ENCODE results near the gene ACOT11.

ACOT11 gene

DNA sequence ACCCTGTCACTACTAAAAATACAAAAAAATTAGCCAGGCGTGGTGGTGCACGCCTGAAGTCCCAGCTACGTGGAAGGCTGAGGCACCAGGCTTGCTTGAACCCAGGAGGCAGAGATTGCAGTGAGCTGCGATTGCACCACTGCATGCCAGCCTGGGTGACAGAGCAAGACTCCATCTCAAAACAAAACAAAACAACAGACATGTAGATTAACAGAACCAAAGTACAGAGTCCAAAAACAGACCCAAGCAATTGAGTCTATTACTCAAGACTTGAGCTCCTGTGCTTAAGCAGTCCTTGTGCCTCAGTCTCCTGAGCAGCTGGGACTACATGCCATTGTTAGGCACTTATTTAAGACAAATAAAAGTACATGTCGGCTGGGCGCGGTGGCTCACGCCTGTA, 9.5 kb upstream of the ACOT11 start:
- DNase-seq = no peak

DNA sequence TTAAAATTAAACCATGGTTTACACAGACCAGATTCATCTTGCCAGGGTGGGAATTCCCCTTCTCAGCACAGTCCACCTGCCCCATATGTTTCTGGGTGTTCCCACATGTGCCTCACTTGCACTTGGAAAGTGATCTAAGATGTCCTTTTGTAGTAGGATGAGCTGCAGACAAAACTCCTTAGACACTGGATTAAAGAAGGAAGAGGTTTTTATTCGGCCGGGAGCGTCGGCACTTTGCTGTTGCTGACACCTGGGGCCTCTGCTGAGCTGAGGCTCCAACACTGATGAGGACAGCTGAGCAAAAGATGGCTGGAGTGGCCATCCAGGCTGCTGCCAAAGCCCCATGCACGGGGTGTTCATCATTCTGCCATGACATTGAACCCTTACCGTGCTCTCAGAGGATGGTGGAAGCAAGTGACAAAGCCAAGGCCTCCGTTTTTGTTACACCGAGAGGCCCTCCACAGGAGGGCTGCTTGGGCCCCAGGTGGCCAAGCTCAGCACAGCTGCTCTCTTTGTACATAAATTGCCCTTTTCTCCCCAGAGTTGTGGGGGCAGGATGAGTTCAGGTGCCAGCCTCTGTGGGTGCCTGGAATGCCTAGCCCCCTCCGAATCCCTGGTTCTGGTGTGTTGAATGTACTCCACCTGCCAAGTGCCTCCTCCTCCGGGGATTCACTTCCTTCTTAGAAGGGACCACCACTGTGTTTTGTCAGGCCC, 7.3 kb upstream of the ACOT11 start:
- no peak for DNase-seq

DNA sequence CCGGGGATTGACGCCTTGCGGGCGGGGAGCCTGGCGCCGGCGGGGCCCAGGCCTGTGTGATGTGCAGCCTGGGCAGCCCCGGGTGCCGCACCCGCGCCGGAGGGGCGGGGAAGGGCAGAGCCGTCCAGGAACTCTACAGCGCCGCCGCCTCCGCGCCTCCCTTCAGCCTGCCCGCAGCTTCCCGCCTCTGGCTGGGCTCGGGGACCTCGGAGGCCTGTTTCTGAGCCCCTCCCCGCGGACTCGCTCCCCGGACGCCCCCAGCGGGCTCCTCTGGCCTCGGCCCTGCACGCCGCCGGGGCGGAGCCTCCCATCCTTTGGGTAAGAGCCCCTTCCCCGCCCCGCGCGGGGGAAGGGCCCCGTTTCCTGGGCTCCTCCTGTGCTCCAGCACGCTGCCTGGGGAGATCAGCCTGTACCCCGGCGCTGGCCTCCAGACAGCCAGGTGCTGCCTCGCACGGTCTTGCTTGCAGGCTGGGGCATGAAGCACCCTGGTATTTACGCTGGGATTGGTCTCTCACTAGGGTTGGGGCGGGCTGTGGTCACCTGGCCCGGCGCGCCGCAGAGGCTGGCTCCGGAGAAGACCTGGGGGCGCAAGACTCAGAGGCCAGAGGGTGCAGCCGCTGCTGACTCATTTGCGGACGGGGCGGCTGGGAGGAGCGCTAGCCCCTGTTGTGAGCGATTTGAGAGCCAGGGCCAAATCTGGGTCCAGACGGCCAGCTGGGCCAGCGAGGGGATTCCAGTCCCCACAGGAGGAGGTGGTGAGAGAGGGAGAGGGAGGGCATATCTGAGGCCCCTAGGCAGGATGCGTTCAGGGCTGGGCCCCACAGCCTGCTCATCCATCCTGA, 5.7 kb upstream of the ACOT11 start:
- DNase-seq = peak; percentile 27

- DNase-seq = no peak
Observed at GRCh38 chr1:54542962-54543539, 5.0 kb upstream of the ACOT11 start.

DNA sequence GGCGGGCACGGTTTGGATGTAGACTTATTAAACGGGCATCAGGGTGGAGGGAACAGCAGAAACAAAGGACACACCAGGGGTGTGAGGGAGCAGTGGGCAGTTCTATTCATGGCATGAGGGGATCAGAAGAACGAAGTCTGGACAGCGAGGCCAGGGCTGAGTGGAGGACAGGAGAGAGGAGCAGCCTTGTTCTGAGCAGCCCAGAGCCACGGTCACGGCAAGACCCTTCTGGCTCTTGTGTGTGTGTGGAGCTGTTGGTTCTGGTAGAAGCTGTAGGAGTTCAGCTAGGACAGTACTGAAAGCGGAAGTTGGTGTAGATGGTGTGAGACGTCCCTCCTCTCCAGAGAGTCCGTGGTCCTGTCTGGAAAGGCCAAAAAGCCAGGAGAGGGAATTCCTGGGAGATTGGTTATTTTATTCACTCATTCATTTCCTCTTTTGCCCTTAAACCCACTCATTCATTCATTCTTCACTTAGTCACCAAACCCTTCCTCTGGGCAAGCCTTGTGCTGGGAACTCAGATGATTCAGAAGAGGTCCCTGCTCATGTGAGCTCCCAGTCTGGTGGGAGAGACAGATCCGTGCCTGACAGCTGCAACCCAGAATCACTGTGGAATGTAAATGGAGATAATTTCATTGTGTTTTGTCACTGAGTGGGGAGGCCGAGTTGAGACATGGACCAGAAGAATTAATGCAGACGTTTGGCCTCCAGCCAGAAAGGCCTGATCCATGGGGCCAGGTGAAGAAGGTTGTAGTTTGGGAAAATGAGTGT, 4.1 kb upstream of the ACOT11 start:
- no peak for DNase-seq

GRCh38 chr1:54545916-54546635, 2.0 kb upstream of the ACOT11 start:
- no peak for DNase-seq

DNA sequence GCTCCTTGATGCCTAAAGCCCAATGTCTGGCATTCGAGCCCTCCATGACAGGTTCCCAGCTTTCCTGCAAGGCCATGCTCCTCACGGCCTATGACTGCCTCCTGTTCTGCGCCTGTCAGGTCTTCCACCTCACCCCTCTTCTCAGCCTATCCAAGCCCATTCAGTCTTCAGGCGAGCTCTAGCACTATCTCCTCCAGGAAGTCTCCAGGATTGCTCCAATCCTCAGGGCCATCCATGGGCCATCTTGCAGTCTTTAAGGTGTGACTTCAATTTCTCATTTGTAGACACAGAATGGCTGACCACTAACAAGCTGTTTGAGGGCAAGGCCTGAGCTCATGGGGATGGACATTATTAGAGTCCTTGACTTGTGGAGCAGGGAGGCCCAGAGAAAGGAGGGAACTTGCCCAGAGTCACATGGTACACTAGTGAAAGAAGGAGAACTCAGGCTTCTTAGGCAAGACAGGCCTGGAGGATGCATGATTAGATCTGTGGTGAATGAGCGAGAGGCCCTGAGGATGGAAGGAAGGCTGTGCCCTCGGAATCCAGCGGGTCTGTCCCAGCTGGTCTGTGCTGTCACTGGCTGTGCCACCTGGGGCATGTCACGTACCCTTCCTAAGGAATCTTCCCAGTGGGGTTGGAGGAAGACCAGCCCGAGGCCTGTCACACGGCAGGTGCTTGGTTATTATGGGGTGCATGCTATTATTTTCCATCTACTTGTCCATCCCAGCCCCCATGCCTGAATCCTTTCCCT, 1.2 kb upstream of the ACOT11 start:
- no peak for DNase-seq

- no peak for DNase-seq
Observed at GRCh38 chr1:54548389-54549044, 489 bp downstream of the ACOT11 start.

DNA sequence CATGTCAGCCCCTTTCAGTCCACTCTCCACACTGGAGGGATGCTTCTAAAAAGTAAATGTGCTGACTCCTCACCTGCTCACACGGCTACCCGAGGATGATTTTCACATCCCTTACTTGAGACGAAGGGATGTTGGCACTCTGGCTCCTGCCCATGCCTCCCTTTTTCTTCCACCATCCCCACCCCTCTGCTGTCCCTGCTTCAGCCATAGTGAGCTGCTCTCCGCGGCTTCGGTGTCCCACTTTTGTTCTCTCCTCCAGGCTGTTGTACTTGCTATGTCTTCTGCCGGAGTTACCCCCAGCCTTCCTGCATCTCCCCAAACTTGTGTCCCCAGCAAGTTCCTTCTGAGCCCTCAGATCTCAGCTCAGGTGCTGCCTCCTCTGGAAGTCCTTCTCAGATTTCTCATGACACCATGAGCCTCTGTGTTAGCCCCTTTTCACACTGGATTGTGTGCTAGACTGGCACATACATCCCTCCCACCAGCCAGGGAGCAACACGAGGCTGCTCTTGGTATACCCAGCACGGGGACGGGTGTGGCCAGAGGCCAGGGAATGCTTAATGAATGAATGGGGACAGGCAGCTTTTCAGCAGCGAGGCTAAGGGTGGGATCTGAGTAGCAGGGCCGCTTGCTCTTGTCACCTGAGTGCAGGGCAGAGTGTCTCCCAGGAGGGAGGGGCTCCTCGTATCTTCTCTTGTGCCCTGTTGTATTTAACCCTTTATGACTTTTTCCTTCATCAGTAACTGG, 1.3 kb downstream of the ACOT11 start:
- no peak for DNase-seq

DNA sequence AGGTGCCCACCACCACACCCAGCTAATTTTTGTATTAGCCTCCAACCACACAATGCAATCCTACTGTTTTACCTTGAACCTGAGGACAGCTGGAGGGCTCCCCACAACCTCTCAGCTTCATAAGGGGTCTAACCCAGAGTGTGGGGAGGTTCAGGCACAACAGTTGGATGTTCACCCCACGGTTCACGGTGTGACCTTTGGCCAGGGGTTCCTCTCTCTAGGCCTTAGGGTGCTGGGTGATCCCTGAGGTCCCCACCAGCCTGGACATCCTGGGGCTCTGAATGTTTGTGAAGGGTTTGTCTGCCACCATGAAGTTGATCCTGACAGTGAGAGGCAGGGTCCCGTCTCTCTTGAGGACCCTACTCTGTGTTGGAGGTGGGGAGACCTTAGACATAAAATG, 3.9 kb downstream of the ACOT11 start:
- no peak for DNase-seq

DNA sequence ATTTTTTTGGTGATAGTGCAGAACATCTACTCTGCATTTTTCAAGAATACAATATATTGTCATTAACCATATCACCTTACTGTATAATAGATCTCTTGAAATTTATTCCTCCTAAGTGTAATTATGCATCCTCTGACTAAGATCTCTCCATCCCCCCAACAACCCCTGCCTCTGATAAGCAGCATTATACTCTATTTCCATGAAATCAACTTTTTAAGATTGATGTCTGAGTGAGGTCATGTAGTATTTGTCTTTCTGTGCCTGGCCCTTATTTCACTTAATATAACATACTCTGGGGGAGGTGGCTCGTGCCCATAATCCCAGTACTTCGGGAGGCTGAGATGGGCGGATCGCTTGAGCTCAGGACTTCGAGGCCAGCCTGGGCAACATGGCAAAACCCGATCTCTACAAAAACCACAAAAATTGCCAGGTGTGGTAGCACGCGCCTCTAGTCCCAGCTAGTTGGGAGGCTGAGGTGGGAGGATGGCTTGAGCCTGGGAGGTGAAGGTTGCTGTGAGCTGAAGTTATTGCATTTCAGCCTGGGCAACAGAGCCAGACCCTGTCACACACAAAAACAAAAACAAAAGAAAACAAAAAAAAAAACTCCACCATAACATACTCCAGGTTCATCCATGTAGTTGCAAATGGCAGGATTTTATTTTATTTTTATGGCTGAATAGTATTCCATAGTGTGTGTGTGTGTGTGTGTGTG, 5.7 kb downstream of the ACOT11 start:
- no peak for DNase-seq

DNA sequence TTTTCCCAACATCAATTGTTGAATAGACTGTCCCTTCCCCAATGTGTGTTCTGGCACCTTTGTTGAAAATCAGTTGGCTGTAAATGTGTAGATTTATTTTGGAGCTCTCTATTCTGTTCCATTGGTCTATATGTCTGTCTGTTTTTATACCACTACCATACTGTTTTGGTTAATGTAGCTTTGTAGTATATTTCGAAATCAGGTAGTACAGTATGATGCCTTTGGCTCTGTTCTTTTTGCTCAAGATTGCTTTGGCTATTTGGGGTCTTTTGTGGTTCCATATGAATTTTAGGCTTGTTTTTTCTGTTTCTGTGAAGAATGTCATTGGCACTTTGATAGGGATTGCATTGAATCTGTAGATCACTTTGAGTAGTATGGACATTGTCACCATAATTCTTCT, 8.1 kb downstream of the ACOT11 start:
- DNase-seq = no peak

GRCh38 chr1:54557671-54558355, 9.8 kb downstream of the ACOT11 start:
- DNase-seq = no peak

DNA sequence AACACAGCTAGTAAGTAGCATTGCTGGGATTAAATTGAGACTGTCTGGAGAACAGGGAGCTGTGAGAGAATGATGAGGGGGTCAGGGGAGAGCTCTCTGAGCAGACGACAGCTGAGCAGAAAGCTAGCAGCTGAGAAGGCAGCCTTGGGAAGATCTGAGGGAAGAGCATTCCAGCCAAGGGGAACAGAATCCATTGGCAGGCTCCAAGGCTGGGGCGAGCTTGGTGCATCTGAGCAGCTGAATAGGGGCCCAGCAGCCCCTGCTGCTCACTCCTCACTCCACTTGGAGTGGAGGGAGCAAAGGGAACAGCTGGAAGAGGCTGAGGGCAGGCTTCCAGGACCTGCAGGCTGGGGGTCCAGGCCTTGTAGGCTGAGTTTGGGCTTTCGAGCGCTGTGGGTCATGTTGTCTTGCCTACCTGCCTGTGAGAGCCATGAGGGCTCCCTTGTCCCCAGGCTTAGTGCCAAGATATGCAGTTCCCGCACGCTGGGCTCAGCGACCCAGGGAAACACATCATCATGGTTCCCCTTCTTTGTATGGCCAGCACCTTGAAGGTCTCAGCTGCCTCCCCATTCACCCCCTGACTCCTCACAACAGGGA, 10.5 kb downstream of the ACOT11 start:
- DNase-seq = no peak

DNA sequence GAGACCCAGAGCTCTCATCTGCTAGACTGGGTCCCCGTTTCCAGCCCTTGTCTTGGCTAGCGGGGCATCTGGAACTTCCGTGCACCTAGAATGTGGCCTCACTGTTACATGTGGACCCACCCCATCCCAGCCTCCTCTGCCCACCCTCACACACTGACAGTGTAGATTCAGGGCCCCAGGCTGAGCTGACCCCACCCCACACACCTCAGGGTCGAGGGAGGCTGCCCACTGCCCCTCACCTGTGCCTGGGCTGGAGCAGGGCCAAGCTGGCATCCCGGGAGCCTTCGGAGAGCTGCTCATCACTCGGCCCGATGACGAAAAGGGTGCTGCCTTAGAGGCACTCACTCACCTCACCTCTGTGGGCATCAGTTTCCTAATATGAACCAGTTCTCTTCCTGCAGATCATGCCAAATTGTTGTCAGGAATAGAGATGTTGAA, 11.1 kb downstream of the ACOT11 start:
- no peak for DNase-seq

DNA sequence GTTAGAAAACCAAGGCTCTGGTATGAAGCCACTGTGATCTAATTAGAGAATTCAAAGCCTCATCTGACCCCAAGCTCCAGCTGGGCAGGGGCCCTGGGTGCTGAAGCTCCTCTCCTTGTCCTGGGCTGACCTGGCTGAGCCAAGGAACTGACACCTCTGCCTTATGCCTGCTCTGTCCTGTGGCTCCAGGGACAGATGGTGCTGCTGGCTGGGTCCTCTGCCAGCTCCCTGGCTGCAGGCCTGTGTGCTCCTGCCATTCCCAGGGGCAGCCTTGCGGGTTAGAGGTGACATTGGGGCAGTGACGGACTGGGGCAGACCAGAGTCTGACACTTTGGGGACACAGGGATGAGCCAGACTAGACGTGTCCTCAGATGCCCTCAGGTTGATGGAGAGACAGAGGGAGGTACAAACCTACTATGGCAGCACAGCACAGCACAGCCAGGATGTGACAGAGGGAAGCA, 11.8 kb downstream of the ACOT11 start:
- DNase-seq = no peak

DNA sequence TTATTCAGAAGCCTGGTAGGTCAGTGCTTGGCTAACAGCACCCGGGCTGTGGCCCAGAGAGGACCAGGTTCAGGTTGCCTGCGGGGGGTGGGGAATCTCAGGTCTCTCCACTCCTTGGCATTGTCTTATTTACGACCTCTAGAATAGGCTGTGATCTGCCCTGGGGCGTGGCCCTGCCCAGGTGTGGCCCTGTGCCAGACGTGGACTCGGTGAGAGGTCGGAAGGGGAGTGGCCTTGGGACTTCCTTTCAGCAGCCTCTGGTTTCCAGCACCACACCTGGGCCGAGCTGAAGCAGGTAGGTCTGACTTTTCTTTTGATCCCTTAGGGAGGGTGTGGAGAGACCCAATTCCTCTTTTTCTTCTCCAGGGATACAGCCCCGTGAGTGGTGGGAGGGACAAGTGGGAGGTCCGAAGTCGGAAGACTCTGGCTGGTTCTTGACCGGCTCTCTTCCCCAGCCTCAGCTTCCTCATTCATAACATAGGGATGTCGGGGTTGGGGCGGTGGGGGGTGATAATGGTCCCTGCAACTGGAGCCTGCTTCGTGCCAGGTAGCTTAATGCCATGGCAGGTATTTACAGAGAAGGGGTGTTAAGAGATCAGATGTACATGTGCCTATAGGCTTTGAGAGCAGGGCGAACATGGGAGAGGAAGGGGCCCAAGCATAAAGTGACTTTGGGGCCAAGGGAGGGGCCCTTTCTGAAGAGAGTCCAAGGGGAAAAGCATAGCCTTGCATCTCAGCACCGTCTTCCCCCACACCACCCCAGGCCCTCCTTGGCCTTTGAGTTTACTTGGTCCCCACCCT, 16.5 kb downstream of the ACOT11 start:
- no peak for DNase-seq

DNA sequence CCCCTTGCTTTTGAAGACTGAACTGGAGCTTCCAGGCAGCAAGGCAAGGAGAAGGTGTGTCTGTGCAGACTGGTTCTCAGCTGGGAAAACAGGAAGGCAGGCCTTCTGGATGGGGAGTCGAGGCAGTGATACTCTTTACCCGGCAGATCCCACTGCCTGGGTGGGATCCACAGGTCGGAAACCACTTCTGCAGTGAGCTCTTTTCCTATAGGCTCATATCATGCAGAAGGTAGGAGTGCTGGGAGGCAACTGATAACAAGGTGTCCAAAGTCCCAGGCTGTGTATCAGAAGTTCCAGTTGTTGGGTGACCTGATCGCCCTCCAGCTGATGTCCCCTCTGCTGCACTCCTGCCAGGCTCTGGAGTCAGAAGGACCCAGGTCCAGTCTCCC, 17.1 kb downstream of the ACOT11 start:
- no peak for DNase-seq

Measured in CD4-positive, alpha-beta T cell treated with Interleukin-4 for 4 hours (primary cell).